ENCODE data around the gene MAP3K12. TPM values are rescaled to one million over a fixed set of nuclear protein-coding genes. Genes with fewer than 3 reads are reported as not detected.
A peak's percentile ranks its signal among the peaks of the same experiment; 100 is the strongest.

The MAP3K12 gene
- total and polyA plus RNA-seq, 2 of the 4 experiments (the other 2 are of a cell fraction): 29.0 to 52.5 TPM

DNA sequence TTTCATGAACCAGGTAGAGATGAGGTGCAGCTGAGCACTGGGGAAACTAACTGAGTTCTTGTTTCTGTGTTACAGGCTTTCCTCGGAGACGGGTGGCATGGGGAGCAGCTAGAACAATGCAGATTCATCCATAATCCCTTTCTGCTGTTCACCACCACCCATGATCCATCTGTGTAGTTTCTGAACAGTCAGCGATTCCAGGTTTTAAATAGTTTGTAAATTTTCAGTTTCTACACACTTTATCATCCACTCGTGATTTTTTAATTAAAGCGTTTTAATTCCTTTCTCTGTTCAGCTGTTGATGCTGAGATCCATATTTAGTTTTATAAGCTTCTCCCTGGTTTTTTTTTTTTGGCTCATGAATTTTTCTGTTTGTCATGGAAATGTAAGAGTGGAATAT, 19.9 kb downstream of the MAP3K12 start:
- TF ChIP-seq NFE2L2 (IDR thresholded peaks at IDR 0.05; ENCODE audit: low read depth, low read length) (no peak), RCOR1 (IDR thresholded peaks at IDR 0.05; ENCODE audit: insufficient replicate concordance, low read length) (no peak), MAFK (IDR thresholded peaks at IDR 0.05; ENCODE audit: low read depth, low read length) (peak; percentile 59), FOS (IDR thresholded peaks at IDR 0.05; ENCODE audit: low read depth, low read length) (no peak)
- TF ChIP-seq, protein P1, sequence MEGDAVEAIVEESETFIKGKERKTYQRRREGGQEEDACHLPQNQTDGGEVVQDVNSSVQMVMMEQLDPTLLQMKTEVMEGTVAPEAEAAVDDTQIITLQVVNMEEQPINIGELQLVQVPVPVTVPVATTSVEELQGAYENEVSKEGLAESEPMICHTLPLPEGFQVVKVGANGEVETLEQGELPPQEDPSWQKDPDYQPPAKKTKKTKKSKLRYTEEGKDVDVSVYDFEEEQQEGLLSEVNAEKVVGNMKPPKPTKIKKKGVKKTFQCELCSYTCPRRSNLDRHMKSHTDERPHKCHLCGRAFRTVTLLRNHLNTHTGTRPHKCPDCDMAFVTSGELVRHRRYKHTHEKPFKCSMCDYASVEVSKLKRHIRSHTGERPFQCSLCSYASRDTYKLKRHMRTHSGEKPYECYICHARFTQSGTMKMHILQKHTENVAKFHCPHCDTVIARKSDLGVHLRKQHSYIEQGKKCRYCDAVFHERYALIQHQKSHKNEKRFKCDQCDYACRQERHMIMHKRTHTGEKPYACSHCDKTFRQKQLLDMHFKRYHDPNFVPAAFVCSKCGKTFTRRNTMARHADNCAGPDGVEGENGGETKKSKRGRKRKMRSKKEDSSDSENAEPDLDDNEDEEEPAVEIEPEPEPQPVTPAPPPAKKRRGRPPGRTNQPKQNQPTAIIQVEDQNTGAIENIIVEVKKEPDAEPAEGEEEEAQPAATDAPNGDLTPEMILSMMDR (conservative IDR thresholded peaks at IDR 0.05; ENCODE audit: low read depth, low read length): no peak
- ATAC-seq (ENCODE audit: low read depth) (no peak), DNase-seq (no peak)
- no CpG with 5 or more reads among the region's 5 CpGs for WGBS, 2 experiments (ENCODE audit: extremely low coverage in 2 of 2, insufficient read length in 1 of 2)
- no peak overlapping the region for H4K91ac ChIP-seq (ENCODE audit: insufficient read depth, low read depth, low read length)
- no peak overlapping the region for H3K27ac ChIP-seq (ENCODE audit: insufficient read depth, low read length)
- H2BK20ac ChIP-seq (ENCODE audit: low read depth, low read length): no peak overlapping the region
- no peak overlapping the region for H3K18ac ChIP-seq (ENCODE audit: low read depth, low read length)
- dilution Hi-C loops (cut with HindIII; ENCODE audit: low sequenced_read_pairs, unreplicated experiment) (no loop called here), in situ Hi-C loops (cut with MboI; ENCODE audit: low sequenced_read_pairs) (no loop called here), intact Hi-C loops (cut with micrococcal nuclease) (no loop called here)
- no peak overlapping the region for H2AFZ ChIP-seq (replicated peaks; ENCODE audit: low read length, poor library complexity)
- no peak overlapping the region for H4K5ac ChIP-seq (ENCODE audit: low read depth, low read length)
- H2BK5ac ChIP-seq (ENCODE audit: low read depth, low read length, poor library complexity, severe bottlenecking): no peak overlapping the region
- H3K9ac ChIP-seq (ENCODE audit: low read depth, low read length): no peak overlapping the region
- ChIA-PET POLR2A (ENCODE audit: unreplicated experiment) (interaction anchor here (0.6 kb wide), 1 partner anchor 14 kb away, joined by 3 read pairs; no protein-coding TSS in a partner anchor), CTCF (no interaction called here)
- no peak overlapping the region for H2BK120ac ChIP-seq (ENCODE audit: low read depth, low read length)
- H4K8ac ChIP-seq (ENCODE audit: low read depth in 2 of 2, low read length in 2 of 2): no peak overlapping the region
- no peak overlapping the region for H3K4ac ChIP-seq (ENCODE audit: low read depth, low read length)
- no peaks in the 10 kb centered on the region for H3K9me3 ChIP-seq (ENCODE audit: control insufficient read depth, insufficient read depth, low read length)
- no peaks in the 10 kb centered on the region for H3K27me3 ChIP-seq (ENCODE audit: control insufficient read depth, insufficient read depth, low read length)
- peak overlapping the region; percentile 34; the same call in 1 of the 2 replicates for H3K14ac ChIP-seq (replicated peaks; ENCODE audit: low read depth, low read length)
- no peak overlapping the region for H2BK15ac ChIP-seq (ENCODE audit: low read depth, low read length)
- peaks cover 19% of the 10 kb centered on the region for H3K4me1 ChIP-seq (ENCODE audit: control insufficient read depth, insufficient read depth, low read length)
- no peak overlapping the region for H2AK9ac ChIP-seq (replicated peaks; ENCODE audit: low read depth, low read length, poor library complexity)
- H3K79me1 ChIP-seq (ENCODE audit: low read depth in 1 of 2, low read length in 2 of 2): peaks cover 32 to 88% of the 10 kb centered on the region in 2 experiments
- no peak overlapping the region for H2AK5ac ChIP-seq (ENCODE audit: low read depth, low read length)
- H3K4me3 ChIP-seq (ENCODE audit: insufficient read depth, low read depth, low read length): no peak overlapping the region
- no peak overlapping the region for H3K56ac ChIP-seq (ENCODE audit: extremely low read depth, insufficient read depth, low read length)
- peaks cover 94% of the 10 kb centered on the region for H4K20me1 ChIP-seq (ENCODE audit: insufficient read depth, low read length)
- no peak overlapping the region for H3K4me2 ChIP-seq (ENCODE audit: low read depth, low read length)
- no TSS peak for BruUV-seq (replicated peaks)
- H3K9me1 ChIP-seq (ENCODE audit: insufficient read depth, low read length): peaks cover 4% of the 10 kb centered on the region; the same call in 1 of the 2 replicates
- H3K23ac ChIP-seq (ENCODE audit: low read depth, low read length): no peak overlapping the region
- H3K36me3 ChIP-seq (ENCODE audit: control insufficient read depth, insufficient read depth, low read length): peaks cover 82% of the 10 kb centered on the region

Data from IMR-90 (cell line).